Measurements from ENCODE around the gene SRPX2. TPM values are rescaled to one million over a fixed set of nuclear protein-coding genes. Genes with fewer than 3 reads are reported as not detected.
"Not testable (repeated sequence)": the region's sequence is repeated elsewhere in the genome, so short reads cannot be mapped to it uniquely, and the experiment has no call there.

SRPX2 gene
- total RNA-seq, 1 donor from 2014 or later, result 0.41 TPM

- no peak for FAIRE-seq
- no peak for DNase-seq (ENCODE audit: low spot score in 2 of 2)
Observed at GRCh38 chrX:100687128-100687527, 43.1 kb downstream of the SRPX2 start.

GRCh38 chrX:100687546-100687945, 43.5 kb downstream of the SRPX2 start:
- DNase-seq (ENCODE audit: low spot score in 2 of 2) (no peak), FAIRE-seq (no peak)

- FAIRE-seq (no peak), DNase-seq (ENCODE audit: low spot score in 2 of 2) (no peak)
Observed at GRCh38 chrX:100695302-100695701, 51.3 kb downstream of the SRPX2 start.

- no peak for FAIRE-seq
- DNase-seq (ENCODE audit: low spot score in 2 of 2), result no peak
Observed at GRCh38 chrX:100695991-100696390, 52.0 kb downstream of the SRPX2 start.

- FAIRE-seq, result no peak
- DNase-seq (ENCODE audit: low spot score in 2 of 2), result no peak
Observed at GRCh38 chrX:100696699-100697351, 52.8 kb downstream of the SRPX2 start.

- no peak for FAIRE-seq
- no peak for DNase-seq (ENCODE audit: low spot score in 2 of 2)
Observed at GRCh38 chrX:100698551-100698950, 54.6 kb downstream of the SRPX2 start.

- DNase-seq (ENCODE audit: low spot score in 2 of 2), result no peak
- FAIRE-seq, result no peak
Observed at GRCh38 chrX:100700809-100701208, 56.8 kb downstream of the SRPX2 start.

GRCh38 chrX:100704581-100705203, 60.7 kb downstream of the SRPX2 start:
- FAIRE-seq, result no peak

GRCh38 chrX:100710816-100711215, 66.8 kb downstream of the SRPX2 start:
- FAIRE-seq (no peak), DNase-seq (ENCODE audit: low spot score in 2 of 2) (no peak)

More at GRCh38 chrX:100704581-100705203, 60.7 kb downstream of the SRPX2 start:
- DNase-seq (ENCODE audit: low spot score in 2 of 2), result no peak

GRCh38 chrX:100717363-100717762, 73.4 kb downstream of the SRPX2 start:
- FAIRE-seq, result no peak
- DNase-seq (ENCODE audit: low spot score in 2 of 2), result no peak

- DNase-seq (ENCODE audit: low spot score in 2 of 2), result no peak
- FAIRE-seq, result no peak
Observed at GRCh38 chrX:100719139-100719538, 75.1 kb downstream of the SRPX2 start.

- DNase-seq (ENCODE audit: low spot score in 2 of 2) (no peak), FAIRE-seq (no peak)
Observed at GRCh38 chrX:100720301-100720700, 76.3 kb downstream of the SRPX2 start.

GRCh38 chrX:100721328-100721727, 77.3 kb downstream of the SRPX2 start:
- DNase-seq (ENCODE audit: low spot score in 2 of 2) (no peak), FAIRE-seq (no peak)

- DNase-seq (ENCODE audit: low spot score in 2 of 2), result not testable (repeated sequence)
Observed at GRCh38 chrX:100724006-100724405, 80.0 kb downstream of the SRPX2 start.

More at GRCh38 chrX:100724006-100724405, 80.0 kb downstream of the SRPX2 start:
- FAIRE-seq, result not testable (repeated sequence)

Other genes starting within 250 kb of the SRPX2 start
- gene PCDH19, start 233.9 kb upstream of the SRPX2 start, total RNA-seq, result 22.8 TPM
- gene TNMD, start 59.3 kb upstream of the SRPX2 start, total RNA-seq, result not detected
- 33.0 TPM for gene TSPAN6, start 7.4 kb upstream of the SRPX2 start, total RNA-seq
- 3.3 TPM for gene SYTL4, start 87.9 kb downstream of the SRPX2 start, total RNA-seq
- 13.5 TPM for gene CSTF2, start 176.2 kb downstream of the SRPX2 start, total RNA-seq
- not detected for gene NOX1, start 230.2 kb downstream of the SRPX2 start, total RNA-seq